ENCODE data around the gene PRLR. TPM values are rescaled to one million over a fixed set of nuclear protein-coding genes. Genes with fewer than 3 reads are reported as not detected.

The PRLR gene
- total RNA-seq, 4 donors from 2014 or later, result 9.1 to 69.5 (median 54.1) TPM

DNA sequence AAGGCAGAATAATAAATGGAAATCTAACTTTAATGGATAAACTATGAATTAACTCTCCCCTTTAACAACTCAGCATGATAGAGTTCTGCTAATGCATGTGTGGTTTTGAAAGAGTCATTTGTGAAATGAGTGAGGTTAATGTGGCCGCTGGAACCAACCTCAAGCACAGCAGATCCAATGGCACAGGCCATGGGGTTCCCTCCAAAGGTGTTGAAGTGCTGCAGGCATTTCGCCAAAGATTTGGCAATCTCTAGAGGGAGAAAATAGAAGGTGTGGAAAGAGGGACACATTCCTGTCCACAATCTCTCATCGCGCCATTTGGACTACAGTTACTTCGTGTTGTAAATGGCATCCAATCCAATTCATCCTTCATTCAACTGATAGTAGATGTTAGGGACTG, 217.5 kb downstream of the PRLR start:
- H3K4me1 ChIP-seq, result no peaks in the 10 kb centered on the region
- no peaks in the 10 kb centered on the region for H3K27me3 ChIP-seq
- H3K4me3 ChIP-seq, result no peak overlapping the region
- H3K27ac ChIP-seq, result no peak overlapping the region
- H3K36me3 ChIP-seq, result no peaks in the 10 kb centered on the region
- no peak for DNase-seq
- TF ChIP-seq, protein P1, sequence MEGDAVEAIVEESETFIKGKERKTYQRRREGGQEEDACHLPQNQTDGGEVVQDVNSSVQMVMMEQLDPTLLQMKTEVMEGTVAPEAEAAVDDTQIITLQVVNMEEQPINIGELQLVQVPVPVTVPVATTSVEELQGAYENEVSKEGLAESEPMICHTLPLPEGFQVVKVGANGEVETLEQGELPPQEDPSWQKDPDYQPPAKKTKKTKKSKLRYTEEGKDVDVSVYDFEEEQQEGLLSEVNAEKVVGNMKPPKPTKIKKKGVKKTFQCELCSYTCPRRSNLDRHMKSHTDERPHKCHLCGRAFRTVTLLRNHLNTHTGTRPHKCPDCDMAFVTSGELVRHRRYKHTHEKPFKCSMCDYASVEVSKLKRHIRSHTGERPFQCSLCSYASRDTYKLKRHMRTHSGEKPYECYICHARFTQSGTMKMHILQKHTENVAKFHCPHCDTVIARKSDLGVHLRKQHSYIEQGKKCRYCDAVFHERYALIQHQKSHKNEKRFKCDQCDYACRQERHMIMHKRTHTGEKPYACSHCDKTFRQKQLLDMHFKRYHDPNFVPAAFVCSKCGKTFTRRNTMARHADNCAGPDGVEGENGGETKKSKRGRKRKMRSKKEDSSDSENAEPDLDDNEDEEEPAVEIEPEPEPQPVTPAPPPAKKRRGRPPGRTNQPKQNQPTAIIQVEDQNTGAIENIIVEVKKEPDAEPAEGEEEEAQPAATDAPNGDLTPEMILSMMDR (IDR thresholded peaks at IDR 0.05), result no peak
- no peak for TF ChIP-seq POLR2A (IDR thresholded peaks at IDR 0.05)
- H3K9me3 ChIP-seq, result no peaks in the 10 kb centered on the region

DNA sequence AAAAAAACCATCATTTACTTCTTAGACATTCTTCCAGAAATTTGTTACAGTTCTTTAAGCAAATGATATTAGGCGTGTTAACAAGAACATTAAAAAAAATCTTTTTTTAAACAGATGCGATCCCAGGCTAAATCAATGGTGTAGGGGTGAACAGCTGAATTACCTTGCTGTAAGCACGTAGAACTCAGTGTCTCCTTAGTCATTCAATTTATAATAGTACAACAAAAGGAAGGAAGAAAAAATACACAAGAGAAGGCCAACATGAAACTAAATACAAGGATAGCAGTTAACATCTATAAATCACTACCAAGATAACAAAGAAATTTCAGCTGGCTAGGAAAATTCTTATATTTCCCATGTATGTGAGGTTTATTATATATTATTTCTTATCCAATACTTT, 217.9 kb downstream of the PRLR start:
- no peaks in the 10 kb centered on the region for H3K36me3 ChIP-seq
- DNase-seq, result no peak
- no peak overlapping the region for H3K4me3 ChIP-seq
- H3K4me1 ChIP-seq, result no peaks in the 10 kb centered on the region
- TF ChIP-seq, protein P1 (IDR thresholded peaks at IDR 0.05), result no peak
- no peak for TF ChIP-seq POLR2A (IDR thresholded peaks at IDR 0.05)
- H3K9me3 ChIP-seq, result no peaks in the 10 kb centered on the region
- no peak overlapping the region for H3K27ac ChIP-seq
- H3K27me3 ChIP-seq, result no peaks in the 10 kb centered on the region

DNA sequence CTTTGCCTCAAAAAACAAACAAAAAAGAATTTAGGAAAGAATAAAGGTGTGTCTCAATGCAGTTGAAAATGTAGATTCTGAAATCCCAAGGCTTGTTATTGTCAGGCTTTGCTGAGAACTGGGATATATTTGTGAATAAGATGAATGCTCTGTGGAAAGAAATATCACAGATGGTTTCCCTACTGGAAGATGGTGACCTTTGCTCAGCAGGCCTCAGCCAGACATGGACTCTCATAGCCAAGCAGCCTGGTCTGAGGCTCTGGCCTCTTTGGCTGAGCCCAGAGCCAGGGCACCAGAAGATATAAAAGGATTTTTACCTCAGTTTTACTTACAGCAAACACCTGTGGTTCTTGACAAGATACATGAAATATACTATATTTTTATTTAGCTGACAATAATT, 219.6 kb downstream of the PRLR start:
- no peak for DNase-seq
- H3K27ac ChIP-seq, result no peak overlapping the region
- H3K36me3 ChIP-seq, result no peaks in the 10 kb centered on the region

DNA sequence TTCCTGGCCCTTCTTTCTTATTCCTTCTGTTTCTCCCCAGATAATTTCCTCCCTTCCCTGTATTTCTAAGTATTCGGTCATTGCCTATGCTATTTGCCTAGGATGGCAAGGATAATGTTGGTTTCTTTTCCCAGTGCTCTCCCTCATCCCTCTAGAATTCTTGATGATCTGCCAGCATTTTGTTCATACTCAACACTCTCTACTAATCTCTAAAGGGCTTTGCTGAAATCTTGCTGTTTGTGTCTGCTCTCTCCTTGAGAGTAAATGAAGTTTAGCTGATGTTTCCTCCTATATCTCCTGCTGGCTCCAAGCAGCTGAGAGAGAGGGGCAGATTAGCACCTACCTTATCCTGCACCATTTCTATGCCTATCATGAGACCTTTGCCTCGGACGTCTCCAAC, 220.6 kb downstream of the PRLR start:
- no peak for DNase-seq
- Histone ChIP-seq H3K4me3 (no peak overlapping the region), H3K27me3 (no peaks in the 10 kb centered on the region), H3K27ac (no peak overlapping the region), H3K9me3 (no peaks in the 10 kb centered on the region), H3K4me1 (no peaks in the 10 kb centered on the region), H3K36me3 (no peaks in the 10 kb centered on the region)
- TF ChIP-seq, protein P1 (IDR thresholded peaks at IDR 0.05), result no peak
- no peak for TF ChIP-seq POLR2A (IDR thresholded peaks at IDR 0.05)

More for the DNA sequence above, 219.6 kb downstream of the PRLR start:
- Histone ChIP-seq H3K27me3 (no peaks in the 10 kb centered on the region), H3K4me3 (no peak overlapping the region), H3K4me1 (no peaks in the 10 kb centered on the region), H3K9me3 (no peaks in the 10 kb centered on the region)
- TF ChIP-seq, protein P1 (IDR thresholded peaks at IDR 0.05), result no peak
- no peak for TF ChIP-seq POLR2A (IDR thresholded peaks at IDR 0.05)

DNA sequence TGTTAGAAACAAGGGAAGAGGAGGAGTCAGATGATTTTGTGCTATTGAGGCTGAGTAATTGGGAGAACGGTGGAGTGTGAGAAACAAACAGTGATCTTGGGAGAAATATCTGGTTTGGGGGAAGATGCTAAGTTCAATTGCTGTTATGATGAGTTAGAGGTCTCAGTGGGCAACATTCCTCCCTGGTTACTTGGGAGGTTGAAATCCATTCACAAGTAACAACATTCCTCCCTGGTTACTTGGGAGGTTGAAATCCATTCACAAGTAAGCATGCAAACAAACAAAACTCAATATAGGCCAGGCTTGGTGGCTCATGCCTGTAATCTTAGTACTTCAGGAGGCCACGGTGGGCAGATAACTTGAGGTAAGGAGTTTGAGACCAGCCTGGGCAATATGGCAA, 221.3 kb downstream of the PRLR start:
- H3K36me3 ChIP-seq, result no peaks in the 10 kb centered on the region
- H3K27me3 ChIP-seq, result no peaks in the 10 kb centered on the region
- no peak overlapping the region for H3K4me3 ChIP-seq
- no peaks in the 10 kb centered on the region for H3K9me3 ChIP-seq
- H3K4me1 ChIP-seq, result no peaks in the 10 kb centered on the region
- no peak overlapping the region for H3K27ac ChIP-seq
- no peak for DNase-seq
- no peak for TF ChIP-seq POLR2A (IDR thresholded peaks at IDR 0.05)
- TF ChIP-seq, protein P1 (IDR thresholded peaks at IDR 0.05), result no peak

DNA sequence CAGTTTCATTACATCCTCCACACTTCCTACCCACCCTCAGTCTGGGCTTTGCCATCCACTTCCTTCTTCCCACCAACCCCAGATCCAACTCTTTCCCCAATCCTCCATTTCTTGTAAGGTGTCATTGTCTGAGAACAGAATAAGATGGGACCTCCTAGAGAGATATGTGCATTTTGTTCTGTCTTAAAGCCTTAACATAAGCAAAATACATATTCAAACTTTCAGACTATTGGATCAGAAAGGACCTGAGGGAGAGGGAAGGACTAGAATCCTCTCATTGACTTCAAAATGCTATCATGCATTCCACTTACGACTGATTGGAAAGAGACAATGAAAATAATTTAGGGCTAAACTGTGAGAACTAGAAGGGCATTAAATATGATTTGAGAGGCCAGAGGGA, 225.5 kb downstream of the PRLR start:
- Histone ChIP-seq H3K36me3 (no peaks in the 10 kb centered on the region), H3K9me3 (no peaks in the 10 kb centered on the region), H3K27ac (no peak overlapping the region), H3K4me1 (no peaks in the 10 kb centered on the region), H3K4me3 (no peak overlapping the region), H3K27me3 (no peaks in the 10 kb centered on the region)
- TF ChIP-seq, protein P1 (IDR thresholded peaks at IDR 0.05), result no peak
- no peak for TF ChIP-seq POLR2A (IDR thresholded peaks at IDR 0.05)
- no peak for DNase-seq

Data from Peyer's patch (tissue), 4 donors.